Measurements from ENCODE around the gene PIANP. TPM values are rescaled to one million over a fixed set of nuclear protein-coding genes. Genes with fewer than 3 reads are reported as not detected.

The PIANP gene
- 0.51 and 0.54 TPM in 2 replicates for total RNA-seq
- 0.02 TPM for total RNA-seq (2013)
- 0.23 and 0.24 TPM in 2 replicates for polyA plus RNA-seq
- polyA minus RNA-seq: not detected in 2 replicates

- H3K27me3 ChIP-seq (replicated peaks in 1 of 4; ENCODE audit: control extremely low read depth in 1 of 4, control insufficient read depth in 3 of 4, insufficient read depth in 4 of 4, low read length in 3 of 4): peaks cover 4 to 39% (median 28%) of the 10 kb centered on the region in 4 experiments
- Mint-ChIP-seq H3K9me3 (ENCODE audit: insufficient read depth) (no peaks in the 10 kb centered on the region), H3K27ac (peak within 1 kb of the TSS; percentile 38), H3K4me1 (peaks cover 50% of the 10 kb centered on the region), H3K27me3 (peaks cover 34% of the 10 kb centered on the region), H3K4me3 (peak within 1 kb of the TSS; percentile 83)
- no peak within 1 kb of the TSS for H3K27ac ChIP-seq (ENCODE audit: low read length in 2 of 2)
- no peaks in the 10 kb centered on the region for H3K9me3 ChIP-seq (ENCODE audit: control extremely low read depth in 1 of 3, control insufficient read depth in 2 of 3, insufficient read depth in 1 of 3, low read length in 2 of 3)
- DNase-seq (peak; percentile 68), ATAC-seq (ENCODE audit: low read depth) (peak; percentile 52)
- no peaks in the 10 kb centered on the region for H3K36me3 ChIP-seq (replicated peaks in 1 of 2; ENCODE audit: control extremely low read depth in 1 of 2, control insufficient read depth in 1 of 2, extremely low read depth in 1 of 2, insufficient read depth in 2 of 2, low read length in 1 of 2)
- peak within 1 kb of the TSS in 4 of 5 experiments; percentile 32 to 65 (median 57) for H3K4me3 ChIP-seq (ENCODE audit: control extremely low read depth in 1 of 5, extremely low read depth in 1 of 5, insufficient read depth in 1 of 5, low read depth in 2 of 5, low read length in 4 of 5)
- H3K9ac ChIP-seq (ENCODE audit: low read length): peak within 1 kb of the TSS; percentile 63
- ChIA-PET POLR2A (no interaction called here), CTCF (no interaction called here)
- H4K20me1 ChIP-seq (ENCODE audit: control insufficient read depth, insufficient read depth, low read length, poor library complexity, severe bottlenecking): no peaks in the 10 kb centered on the region
- intact Hi-C loops (cut with micrococcal nuclease): no loop called here
- peak within 1 kb of the TSS; percentile 99 for H3K4me2 ChIP-seq (replicated peaks; ENCODE audit: low read depth, low read length, poor library complexity, severe bottlenecking)
- peak within 1 kb of the TSS; percentile 82 for H2AFZ ChIP-seq (ENCODE audit: insufficient read depth, low read depth, low read length, poor library complexity, severe bottlenecking)
- H3K4me1 ChIP-seq (ENCODE audit: control insufficient read depth in 2 of 2, insufficient read depth in 2 of 2, low read length in 2 of 2): peaks cover 45 to 47% of the 10 kb centered on the region in 2 donors
- TF ChIP-seq CTCF (IDR thresholded peaks at IDR 0.05) (no peak), EZH2 (IDR thresholded peaks at IDR 0.05; ENCODE audit: borderline replicate concordance, insufficient read depth, low read depth, low read length, poor library complexity, severe bottlenecking) (no peak)
- under 1% methylated on average over 38 of the region's 43 CpGs for WGBS (ENCODE audit: insufficient coverage)
- H3K79me2 ChIP-seq (ENCODE audit: control insufficient read depth, insufficient read depth, low read length): no peaks in the 10 kb centered on the region
Measured at GRCh38 chr12:6700646-6701051, at the start of gene PIANP. Gene PIANP, minus strand, starts transcription at chr12:6700815. Its CDS starts 2,754 bp downstream, at chr12:6698061.

GRCh38 chr12:6748761-6749160 lies 48.1 kb upstream of the PIANP start:
- POLR2A ChIA-PET: no interaction called here

More at GRCh38 chr12:6748761-6749160, 48.1 kb upstream of the PIANP start:
- H3K9me3 Mint-ChIP-seq (ENCODE audit: insufficient read depth): no peaks in the 10 kb centered on the region
- intact Hi-C loops (cut with micrococcal nuclease): no loop called here
- Histone ChIP-seq H3K9ac (ENCODE audit: low read length) (no peak overlapping the region), H3K4me2 (replicated peaks; ENCODE audit: low read depth, low read length, poor library complexity, severe bottlenecking) (no peak overlapping the region), H2AFZ (ENCODE audit: insufficient read depth, low read depth, low read length, poor library complexity, severe bottlenecking) (no peak overlapping the region), H3K27ac (ENCODE audit: low read length in 2 of 2) (no peak overlapping the region), H3K27me3 (replicated peaks in 1 of 4; ENCODE audit: control extremely low read depth in 1 of 4, control insufficient read depth in 3 of 4, insufficient read depth in 4 of 4, low read length in 3 of 4) (no peaks in the 10 kb centered on the region), H3K4me1 (ENCODE audit: control insufficient read depth in 2 of 2, insufficient read depth in 2 of 2, low read length in 2 of 2) (peaks cover 27% of the 10 kb centered on the region in 2 donors), H3K36me3 (replicated peaks in 1 of 2; ENCODE audit: control extremely low read depth in 1 of 2, control insufficient read depth in 1 of 2, extremely low read depth in 1 of 2, insufficient read depth in 2 of 2, low read length in 1 of 2) (peaks cover 1 to 50% of the 10 kb centered on the region in 2 experiments), H4K20me1 (ENCODE audit: control insufficient read depth, insufficient read depth, low read length, poor library complexity, severe bottlenecking) (no peaks in the 10 kb centered on the region), H3K9me3 (ENCODE audit: control extremely low read depth in 1 of 3, control insufficient read depth in 2 of 3, insufficient read depth in 1 of 3, low read length in 2 of 3) (peaks cover 0 to 5% (median 0%) of the 10 kb centered on the region in 3 donors), H3K79me2 (ENCODE audit: control insufficient read depth, insufficient read depth, low read length) (peaks cover 10% of the 10 kb centered on the region), H3K4me3 (ENCODE audit: control extremely low read depth in 1 of 5, extremely low read depth in 1 of 5, insufficient read depth in 1 of 5, low read depth in 2 of 5, low read length in 4 of 5) (no peak overlapping the region)
- H3K4me1 Mint-ChIP-seq: peaks cover 39% of the 10 kb centered on the region
- no peak overlapping the region for H3K4me3 Mint-ChIP-seq
- no peak for ATAC-seq (ENCODE audit: low read depth)
- TF ChIP-seq EZH2 (IDR thresholded peaks at IDR 0.05; ENCODE audit: borderline replicate concordance, insufficient read depth, low read depth, low read length, poor library complexity, severe bottlenecking): no peak
- TF ChIP-seq CTCF (IDR thresholded peaks at IDR 0.05): no peak
- H3K27ac Mint-ChIP-seq: no peak overlapping the region
- H3K27me3 Mint-ChIP-seq: no peaks in the 10 kb centered on the region
- 96% methylated on average over 18 of the region's 28 CpGs for WGBS (ENCODE audit: insufficient coverage)
- DNase-seq: no peak
- CTCF ChIA-PET: no interaction called here

Data from B cell (primary cell).